ENCODE results near the gene TRPM2. TPM values are rescaled to one million over a fixed set of nuclear protein-coding genes. Genes with fewer than 3 reads are reported as not detected.

TRPM2 gene
- total and polyA plus RNA-seq, 2 of the 4 experiments (the other 2 are of a cell fraction) = not detected

GRCh38 chr21:44360159-44360558, 6.7 kb downstream of the TRPM2 start:
- Histone ChIP-seq H3K79me1 (ENCODE audit: low read depth in 1 of 2, low read length in 2 of 2) (no peaks in the 10 kb centered on the region), H2BK15ac (ENCODE audit: low read depth, low read length) (no peak overlapping the region), H3K4me2 (ENCODE audit: low read depth, low read length) (no peak overlapping the region), H2AK9ac (replicated peaks; ENCODE audit: low read depth, low read length, poor library complexity) (no peak overlapping the region), H3K56ac (ENCODE audit: extremely low read depth, insufficient read depth, low read length) (no peak overlapping the region), H3K27me3 (ENCODE audit: control insufficient read depth, insufficient read depth, low read length) (peaks cover 2% of the 10 kb centered on the region; the same call in 1 of the 2 replicates), H3K14ac (replicated peaks; ENCODE audit: low read depth, low read length) (no peak overlapping the region), H4K20me1 (ENCODE audit: insufficient read depth, low read length) (no peaks in the 10 kb centered on the region), H2BK5ac (ENCODE audit: low read depth, low read length, poor library complexity, severe bottlenecking) (no peak overlapping the region), H3K23ac (ENCODE audit: low read depth, low read length) (no peak overlapping the region), H2AK5ac (ENCODE audit: low read depth, low read length) (no peak overlapping the region), H4K91ac (ENCODE audit: insufficient read depth, low read depth, low read length) (no peak overlapping the region), H3K9me3 (ENCODE audit: control insufficient read depth, insufficient read depth, low read length) (peaks cover 2% of the 10 kb centered on the region; the same call in 1 of the 2 replicates), H3K4me1 (ENCODE audit: control insufficient read depth, insufficient read depth, low read length) (no peaks in the 10 kb centered on the region), H3K18ac (ENCODE audit: low read depth, low read length) (no peak overlapping the region), H4K8ac (ENCODE audit: low read depth in 2 of 2, low read length in 2 of 2) (no peak overlapping the region), H2AFZ (replicated peaks; ENCODE audit: low read length, poor library complexity) (no peak overlapping the region), H2BK120ac (ENCODE audit: low read depth, low read length) (no peak overlapping the region), H3K4me3 (ENCODE audit: insufficient read depth, low read depth, low read length) (no peak overlapping the region), H3K9ac (ENCODE audit: low read depth, low read length) (no peak overlapping the region), H2BK20ac (ENCODE audit: low read depth, low read length) (no peak overlapping the region), H3K4ac (ENCODE audit: low read depth, low read length) (no peak overlapping the region), H3K27ac (ENCODE audit: insufficient read depth, low read length) (no peak overlapping the region), H3K9me1 (ENCODE audit: insufficient read depth, low read length) (no peaks in the 10 kb centered on the region), H3K36me3 (ENCODE audit: control insufficient read depth, insufficient read depth, low read length) (no peaks in the 10 kb centered on the region), H4K5ac (ENCODE audit: low read depth, low read length) (no peak overlapping the region)
- dilution Hi-C loops (cut with HindIII; ENCODE audit: low sequenced_read_pairs, unreplicated experiment) (no loop called here), in situ Hi-C loops (cut with MboI; ENCODE audit: low sequenced_read_pairs) (no loop called here), intact Hi-C loops (cut with micrococcal nuclease) (no loop called here)
- ATAC-seq (ENCODE audit: low read depth) (no peak), DNase-seq (no peak)
- 39% methylated on average over 4 of the region's 8 CpGs; no CpG with 5 or more reads in 1 of the 2 experiments for WGBS, 2 experiments (ENCODE audit: extremely low coverage in 2 of 2, insufficient read length in 1 of 2)
- BruUV-seq (replicated peaks) = no TSS peak
- TF ChIP-seq RAD21 (IDR thresholded peaks at IDR 0.05; ENCODE audit: low read length) (no peak), ELK1 (IDR thresholded peaks at IDR 0.05; ENCODE audit: borderline replicate concordance, low read depth, low read length) (no peak), CEBPB (IDR thresholded peaks at IDR 0.05; ENCODE audit: low read depth, low read length) (no peak), MXI1 (IDR thresholded peaks at IDR 0.05; ENCODE audit: borderline replicate concordance, low read depth, low read length) (no peak), CHD1 (IDR thresholded peaks at IDR 0.05; ENCODE audit: low read depth, low read length) (no peak), BHLHE40 (IDR thresholded peaks at IDR 0.05; ENCODE audit: low read depth, low read length) (no peak), USF2 (IDR thresholded peaks at IDR 0.05; ENCODE audit: low read depth, low read length) (no peak), RCOR1 (IDR thresholded peaks at IDR 0.05; ENCODE audit: insufficient replicate concordance, low read length) (no peak), MAFK (IDR thresholded peaks at IDR 0.05; ENCODE audit: low read depth, low read length) (no peak), POLR2A (IDR thresholded peaks at IDR 0.05; ENCODE audit: low read depth, low read length) (no peak), SMC3 (IDR thresholded peaks at IDR 0.05; ENCODE audit: low read depth, low read length) (no peak), FOS (IDR thresholded peaks at IDR 0.05; ENCODE audit: low read depth, low read length) (no peak), CTCF (conservative IDR thresholded peaks at IDR 0.05; ENCODE audit: low read depth, low read length) (no peak), MAZ (IDR thresholded peaks at IDR 0.05; ENCODE audit: borderline replicate concordance, low read depth, low read length) (no peak), RFX5 (IDR thresholded peaks at IDR 0.05; ENCODE audit: low read depth, low read length) (no peak), NFE2L2 (IDR thresholded peaks at IDR 0.05; ENCODE audit: low read depth, low read length) (no peak)
- ChIA-PET POLR2A (ENCODE audit: unreplicated experiment) (no interaction called here), CTCF (no interaction called here)

Data from IMR-90 (cell line).